ENCODE measurements around the gene FOXI3.

GRCh38 chr2:88458633-88459032 is 6.1 kb upstream of the FOXI3 start:
- no peak for TF ChIP-seq YY1 (IDR thresholded peaks at IDR 0.05; ENCODE audit: insufficient read depth, insufficient read length)
- no peak for TF ChIP-seq SUZ12 (IDR thresholded peaks at IDR 0.05; ENCODE audit: extremely low read depth, insufficient read depth, insufficient read length)
